SU-DHL-6 (cell line): ENCODE measurements around the gene MED28.

ENCODE experiments used
- EZH2phosphoT487 ChIP-seq: fragments of 200-600 bp; sonication (generic), shearing (Covaris generic); conservative IDR thresholded peaks from 2 replicates; pipeline ENCODE4 v1.6.1; 2018; ENCODE audit warnings: mild to moderate bottlenecking, antibody characterized with exemption, low read length, moderate library complexity, mixed read lengths
- TF ChIP-seq, protein P1 (sequence below): fragments of 200-600 bp; sonication (generic); IDR thresholded peaks from one replicate; pipeline ENCODE4 v1.5.1; 2017; ENCODE audit warnings: antibody characterized with exemption, mild to moderate bottlenecking, low read length, moderate library complexity; ENCODE audit not compliant: insufficient read depth, poor library complexity, severe bottlenecking

DNA sequence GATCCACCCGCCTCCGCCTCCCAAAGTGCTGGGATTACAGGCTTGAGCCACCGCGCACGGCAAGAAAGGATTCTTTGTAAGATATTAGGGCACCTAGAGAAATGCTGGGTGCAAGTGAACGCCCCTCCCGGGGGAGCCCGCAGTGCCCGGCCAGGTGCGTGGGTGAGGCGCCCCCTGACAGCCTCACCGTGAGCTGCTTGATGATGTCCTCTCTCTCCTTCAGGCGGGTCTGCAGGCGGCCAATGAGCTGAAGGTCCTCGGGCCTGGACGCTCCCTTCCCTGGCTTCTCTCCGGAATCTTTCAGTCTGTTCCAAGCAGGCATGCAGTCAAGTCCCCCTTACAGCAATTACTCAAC lies 21.9 kb downstream of the MED28 start:
- no peak for TF ChIP-seq EZH2phosphoT487
- TF ChIP-seq, protein P1, sequence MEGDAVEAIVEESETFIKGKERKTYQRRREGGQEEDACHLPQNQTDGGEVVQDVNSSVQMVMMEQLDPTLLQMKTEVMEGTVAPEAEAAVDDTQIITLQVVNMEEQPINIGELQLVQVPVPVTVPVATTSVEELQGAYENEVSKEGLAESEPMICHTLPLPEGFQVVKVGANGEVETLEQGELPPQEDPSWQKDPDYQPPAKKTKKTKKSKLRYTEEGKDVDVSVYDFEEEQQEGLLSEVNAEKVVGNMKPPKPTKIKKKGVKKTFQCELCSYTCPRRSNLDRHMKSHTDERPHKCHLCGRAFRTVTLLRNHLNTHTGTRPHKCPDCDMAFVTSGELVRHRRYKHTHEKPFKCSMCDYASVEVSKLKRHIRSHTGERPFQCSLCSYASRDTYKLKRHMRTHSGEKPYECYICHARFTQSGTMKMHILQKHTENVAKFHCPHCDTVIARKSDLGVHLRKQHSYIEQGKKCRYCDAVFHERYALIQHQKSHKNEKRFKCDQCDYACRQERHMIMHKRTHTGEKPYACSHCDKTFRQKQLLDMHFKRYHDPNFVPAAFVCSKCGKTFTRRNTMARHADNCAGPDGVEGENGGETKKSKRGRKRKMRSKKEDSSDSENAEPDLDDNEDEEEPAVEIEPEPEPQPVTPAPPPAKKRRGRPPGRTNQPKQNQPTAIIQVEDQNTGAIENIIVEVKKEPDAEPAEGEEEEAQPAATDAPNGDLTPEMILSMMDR, result no peak
